ENCODE measurements around the gene DRC7. TPM values are rescaled to one million over a fixed set of nuclear protein-coding genes. Genes with fewer than 3 reads are reported as not detected.

The DRC7 gene
- total and polyA plus RNA-seq, 2 donors from 2014 or later = 1.8 to 3.2 TPM

DNA sequence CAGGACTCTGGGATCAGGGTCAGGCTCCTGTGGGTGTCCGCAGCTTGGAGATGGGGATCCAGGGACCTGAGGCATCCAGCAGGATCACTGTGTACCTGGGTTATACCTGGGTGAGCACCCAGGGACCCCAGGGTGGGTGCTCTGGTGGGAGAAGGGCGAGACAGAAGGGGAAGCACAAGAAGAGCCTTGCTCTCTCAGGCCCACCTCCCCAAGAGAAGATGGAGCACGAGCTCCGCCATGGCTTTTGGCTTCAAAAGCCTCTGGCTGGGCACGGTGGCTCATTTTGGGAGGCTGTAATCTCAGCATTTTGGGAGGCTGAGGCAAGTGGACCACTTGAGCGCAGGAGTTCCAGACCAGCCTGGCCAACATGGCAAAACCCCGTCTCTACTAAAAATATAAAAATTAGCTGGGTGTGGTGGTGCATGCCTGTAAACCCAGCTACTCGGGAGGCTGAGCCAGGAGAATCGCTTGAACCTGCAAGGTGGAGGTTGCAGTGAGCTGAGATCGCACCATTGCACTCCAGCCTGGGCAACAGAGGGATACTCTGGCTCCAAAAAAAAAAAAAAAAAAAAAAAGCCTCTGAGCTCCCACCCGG is 8.9 kb downstream of the DRC7 start:
- TF ChIP-seq, protein P1, sequence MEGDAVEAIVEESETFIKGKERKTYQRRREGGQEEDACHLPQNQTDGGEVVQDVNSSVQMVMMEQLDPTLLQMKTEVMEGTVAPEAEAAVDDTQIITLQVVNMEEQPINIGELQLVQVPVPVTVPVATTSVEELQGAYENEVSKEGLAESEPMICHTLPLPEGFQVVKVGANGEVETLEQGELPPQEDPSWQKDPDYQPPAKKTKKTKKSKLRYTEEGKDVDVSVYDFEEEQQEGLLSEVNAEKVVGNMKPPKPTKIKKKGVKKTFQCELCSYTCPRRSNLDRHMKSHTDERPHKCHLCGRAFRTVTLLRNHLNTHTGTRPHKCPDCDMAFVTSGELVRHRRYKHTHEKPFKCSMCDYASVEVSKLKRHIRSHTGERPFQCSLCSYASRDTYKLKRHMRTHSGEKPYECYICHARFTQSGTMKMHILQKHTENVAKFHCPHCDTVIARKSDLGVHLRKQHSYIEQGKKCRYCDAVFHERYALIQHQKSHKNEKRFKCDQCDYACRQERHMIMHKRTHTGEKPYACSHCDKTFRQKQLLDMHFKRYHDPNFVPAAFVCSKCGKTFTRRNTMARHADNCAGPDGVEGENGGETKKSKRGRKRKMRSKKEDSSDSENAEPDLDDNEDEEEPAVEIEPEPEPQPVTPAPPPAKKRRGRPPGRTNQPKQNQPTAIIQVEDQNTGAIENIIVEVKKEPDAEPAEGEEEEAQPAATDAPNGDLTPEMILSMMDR (IDR thresholded peaks at IDR 0.05; ENCODE audit: borderline replicate concordance, extremely low read depth, insufficient read depth) = no peak
- Histone ChIP-seq H3K4me1 (ENCODE audit: control insufficient read depth in 2 of 3, insufficient read depth in 2 of 3, low read depth in 1 of 3, low read length in 3 of 3) (no peaks in the 10 kb centered on the region), H3K4me3 (ENCODE audit: low read length in 3 of 3) (no peak overlapping the region), H3K36me3 (ENCODE audit: control insufficient read depth in 2 of 3, insufficient read depth in 3 of 3, low read length in 3 of 3) (no peaks in the 10 kb centered on the region), H3K27me3 (ENCODE audit: control insufficient read depth, insufficient read depth, low read length) (no peaks in the 10 kb centered on the region), H3K9ac (ENCODE audit: low read length in 3 of 3) (no peak overlapping the region), H3K9me3 (ENCODE audit: control insufficient read depth in 2 of 3, insufficient read depth in 1 of 3, low read length in 3 of 3) (no peaks in the 10 kb centered on the region), H3K27ac (ENCODE audit: low read depth in 2 of 2, low read length in 2 of 2) (no peak overlapping the region)
- intact Hi-C loops (cut with DNase I) = no loop called here
- FAIRE-seq (no peak), DNase-seq (no peak)

DNA sequence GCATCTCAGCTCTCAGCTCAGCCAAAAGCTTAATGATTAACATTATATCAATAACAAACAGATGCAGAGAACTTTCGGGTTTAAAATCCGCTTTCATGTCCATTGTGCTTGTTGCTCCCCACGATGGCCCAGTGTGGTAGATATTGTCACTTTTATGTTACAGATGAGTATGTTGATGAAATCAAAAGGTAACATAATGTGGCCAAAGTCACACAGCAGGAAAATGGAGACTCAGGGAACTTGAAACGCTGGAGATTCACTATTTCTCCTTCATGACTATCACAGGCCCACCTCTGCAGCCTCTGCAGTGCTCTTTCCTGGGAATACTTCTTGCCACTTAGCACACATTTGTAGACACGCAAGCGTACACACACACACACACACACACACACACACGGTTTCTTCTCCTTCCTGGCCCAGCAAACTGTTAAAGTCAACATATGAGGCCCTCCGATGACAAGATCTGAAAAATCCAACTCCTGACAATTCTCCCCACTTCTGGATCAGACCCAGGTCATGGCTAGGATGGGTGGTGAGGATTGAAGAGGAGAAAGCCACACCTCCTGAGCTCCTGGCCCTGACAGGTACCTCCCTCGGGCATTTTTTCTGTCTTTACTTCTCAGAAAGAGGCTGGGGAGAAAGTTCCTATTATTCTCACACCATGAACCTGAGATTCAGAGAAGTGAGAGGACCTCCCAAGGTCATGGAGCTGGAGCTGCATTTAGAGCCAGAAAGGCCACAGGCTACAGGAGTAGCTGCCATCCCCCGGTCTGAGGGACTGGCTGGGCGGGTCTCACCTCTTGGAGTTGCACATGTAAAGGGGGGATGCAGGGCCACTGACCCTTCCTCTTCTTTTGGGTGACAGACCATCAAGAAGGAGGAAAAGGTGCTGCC is 9.7 kb downstream of the DRC7 start:
- intact Hi-C loops (cut with DNase I) = no loop called here
- Histone ChIP-seq H3K4me3 (ENCODE audit: low read length in 3 of 3) (no peak overlapping the region), H3K4me1 (ENCODE audit: control insufficient read depth in 2 of 3, insufficient read depth in 2 of 3, low read depth in 1 of 3, low read length in 3 of 3) (no peaks in the 10 kb centered on the region), H3K27ac (ENCODE audit: low read depth in 2 of 2, low read length in 2 of 2) (no peak overlapping the region), H3K36me3 (ENCODE audit: control insufficient read depth in 2 of 3, insufficient read depth in 3 of 3, low read length in 3 of 3) (no peaks in the 10 kb centered on the region), H3K9me3 (ENCODE audit: control insufficient read depth in 2 of 3, insufficient read depth in 1 of 3, low read length in 3 of 3) (no peaks in the 10 kb centered on the region), H3K9ac (ENCODE audit: low read length in 3 of 3) (no peak overlapping the region), H3K27me3 (ENCODE audit: control insufficient read depth, insufficient read depth, low read length) (no peaks in the 10 kb centered on the region)
- TF ChIP-seq, protein P1 (IDR thresholded peaks at IDR 0.05; ENCODE audit: borderline replicate concordance, extremely low read depth, insufficient read depth) = no peak
- no peak for FAIRE-seq
- no peak for DNase-seq

DNA sequence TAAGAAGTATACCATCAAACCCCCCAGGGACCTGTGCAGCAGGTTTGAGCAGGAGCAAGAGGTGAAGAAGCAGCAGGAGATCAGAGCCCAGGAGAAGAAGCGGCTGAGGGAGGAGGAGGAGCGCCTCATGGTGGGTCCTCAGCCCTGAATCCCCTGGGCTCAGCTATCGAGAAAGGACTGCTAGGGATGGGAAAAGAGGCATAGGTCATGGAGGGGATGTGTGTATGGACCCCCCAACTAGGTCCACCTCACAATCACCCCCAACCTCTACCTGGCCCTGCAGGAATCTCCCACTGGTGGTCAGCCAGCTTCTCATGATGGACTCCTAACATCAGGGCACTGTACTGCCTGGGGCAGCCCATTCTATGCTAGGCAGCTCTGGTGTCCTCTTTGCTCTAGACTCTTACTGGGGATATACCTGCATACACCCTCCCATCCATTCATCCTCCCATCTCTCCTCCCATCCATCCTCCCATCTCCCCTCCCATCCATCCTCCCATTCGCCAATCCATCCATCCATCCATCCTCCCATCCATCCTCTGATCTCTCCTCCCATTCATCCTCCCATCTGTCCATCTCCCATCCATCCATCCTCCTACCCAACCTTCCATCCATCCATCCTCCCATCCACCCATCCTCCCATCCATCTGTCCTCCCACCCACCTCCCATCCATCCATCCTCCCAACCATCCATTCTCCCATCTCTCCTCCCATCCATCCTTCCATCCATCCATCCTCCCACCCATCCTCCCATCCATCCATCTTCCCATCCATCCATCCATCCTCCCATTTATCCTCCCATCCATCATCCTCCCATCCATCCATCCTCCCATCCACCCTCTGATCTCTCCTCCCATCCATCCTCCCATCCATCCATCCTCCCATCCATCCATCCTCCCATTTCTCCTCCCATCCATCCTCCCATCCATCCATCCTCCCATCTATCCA is 10.6 kb downstream of the DRC7 start:
- Histone ChIP-seq H3K9me3 (ENCODE audit: control insufficient read depth in 2 of 3, insufficient read depth in 1 of 3, low read length in 3 of 3) (no peaks in the 10 kb centered on the region), H3K27me3 (ENCODE audit: control insufficient read depth, insufficient read depth, low read length) (no peaks in the 10 kb centered on the region), H3K4me3 (ENCODE audit: low read length in 3 of 3) (no peak overlapping the region), H3K27ac (ENCODE audit: low read depth in 2 of 2, low read length in 2 of 2) (no peak overlapping the region), H3K9ac (ENCODE audit: low read length in 3 of 3) (no peak overlapping the region), H3K4me1 (ENCODE audit: control insufficient read depth in 2 of 3, insufficient read depth in 2 of 3, low read depth in 1 of 3, low read length in 3 of 3) (no peaks in the 10 kb centered on the region), H3K36me3 (ENCODE audit: control insufficient read depth in 2 of 3, insufficient read depth in 3 of 3, low read length in 3 of 3) (no peaks in the 10 kb centered on the region)
- intact Hi-C loops (cut with DNase I) = no loop called here
- DNase-seq = no peak
- no peak for FAIRE-seq
- TF ChIP-seq, protein P1 (IDR thresholded peaks at IDR 0.05; ENCODE audit: borderline replicate concordance, extremely low read depth, insufficient read depth) = no peak

All from kidney (tissue), 14 donors.